GM12878 (cell line): Measurements from ENCODE around the gene VTI1A. TPM values are rescaled to one million over a fixed set of nuclear protein-coding genes. Genes with fewer than 3 reads are reported as not detected.

ENCODE experiments used
- ATAC-seq: fragments of 200-7000 bp; cut with Tn5 transposase; 3 replicates; pipeline ENCODE4 v1.9.1; 2020; ENCODE audit warnings: mild to moderate bottlenecking, moderate library complexity
- BruUV-seq: library from RNA; stranded (reverse); fragments of 400-500 nt; replicated peaks from 2 replicates; lab custom pipeline; 2021; lab: Mats Ljungman, UMichigan
- CTCF ChIA-PET: fragments of 300-600 bp; sonication (Branson Sonifier 250); formaldehyde crosslinking; extraction: SDS; loops from one replicate; lab custom pipeline; 2021; ENCODE audit warnings: inconsistent platforms; lab: Yijun Ruan, JAX
- POLR2A ChIA-PET: fragments of 350-600 bp; formaldehyde crosslinking; extraction: SDS; loops from one replicate; lab custom pipeline; 2021; ENCODE audit warnings: inconsistent platforms; lab: Charles Lee
- RAD21 ChIA-PET: fragments of 300-600 bp; sonication (Branson Sonifier 250); formaldehyde crosslinking; loops from one replicate; lab custom pipeline; 2023; ENCODE audit warnings: antibody characterized with exemption; ENCODE audit not compliant: unreplicated experiment; lab: Charles Lee
- SMC1A ChIA-PET: fragments of 300-600 bp; sonication (Branson Sonifier 250); formaldehyde crosslinking; loops from one replicate; lab custom pipeline; 2023; ENCODE audit not compliant: unreplicated experiment, uncharacterized antibody; lab: Charles Lee
- DNase-seq: peaks from one replicate; pipeline ENCODE4 v3.0.0-alpha.2; 2011; ENCODE audit warnings: low read depth, low spot score
- FAIRE-seq: peaks from 3 replicates; lab custom pipeline; 2011; peaks lifted over from hg19 to GRCh38; lab: Jason Lieb, UNC
- H2AFZ ChIP-seq: 2 replicates; pipeline ENCODE4 v1.6.0; 2011; ENCODE audit warnings: low read depth, low read length, control low read depth; ENCODE audit not compliant: control insufficient read depth
- H3K27ac ChIP-seq: 2 replicates; pipeline ENCODE4 v1.5.1; 2011; ENCODE audit warnings: control low read depth; ENCODE audit not compliant: control insufficient read depth, insufficient read depth
- H3K27me3 ChIP-seq, 2 experiments: replicated peaks in 1 of 2; 2 replicates each; pipeline versions ENCODE4 v1.6.0 to v1.6.1; 2011; ENCODE audit warnings: low read length in 1 of 2; ENCODE audit not compliant: control insufficient read depth in 2 of 2, insufficient read depth in 2 of 2
- H3K36me3 ChIP-seq, 2 experiments: 2 replicates each; pipeline ENCODE4 v1.5.1; 2011; ENCODE audit warnings: low read length in 1 of 2; ENCODE audit not compliant: control insufficient read depth in 2 of 2, insufficient read depth in 2 of 2
- H3K4me1 ChIP-seq: 2 replicates; pipeline ENCODE4 v1.6.1; 2011; ENCODE audit warnings: mild to moderate bottlenecking, low read length, moderate library complexity, mixed read lengths; ENCODE audit not compliant: control insufficient read depth, insufficient read depth
- H3K4me2 ChIP-seq: 2 replicates; pipeline ENCODE4 v1.6.0; 2011; ENCODE audit warnings: control low read depth; ENCODE audit not compliant: control insufficient read depth, insufficient read depth
- H3K4me3 ChIP-seq: fragments of 200-600 bp; sonication (generic); 2 replicates; pipeline ENCODE4 v1.5.1; 2016
- H3K79me2 ChIP-seq: 2 replicates; pipeline ENCODE4 v1.6.0; 2011; ENCODE audit warnings: low read length; ENCODE audit not compliant: control insufficient read depth, insufficient read depth
- H3K9ac ChIP-seq: 2 replicates; pipeline ENCODE4 v1.8.0; 2011; ENCODE audit warnings: low read length, control low read depth, mixed read lengths; ENCODE audit not compliant: control insufficient read depth, insufficient read depth
- H3K9me3 ChIP-seq: replicated peaks from 3 replicates; pipeline ENCODE4 v1.5.1; 2011; ENCODE audit warnings: mild to moderate bottlenecking, low read length; ENCODE audit not compliant: control insufficient read depth, insufficient read depth
- H4K20me1 ChIP-seq: 2 replicates; pipeline ENCODE4 v1.6.0; 2011; ENCODE audit not compliant: control insufficient read depth, insufficient read depth
- CHD2 ChIP-seq: IDR thresholded peaks from 2 replicates; pipeline ENCODE4 v1.6.1; 2011; ENCODE audit warnings: low read depth, low read length, improper control_type of control experiment, borderline replicate concordance
- CHD4 ChIP-seq: fragments of 200-600 bp; sonication (generic); IDR thresholded peaks from 2 replicates; pipeline ENCODE4 v1.6.1; 2016; ENCODE audit warnings: mild to moderate bottlenecking
- CREB1 ChIP-seq: IDR thresholded peaks from 2 replicates; pipeline ENCODE4 v1.6.1; 2012; ENCODE audit warnings: low read depth, mild to moderate bottlenecking, inconsistent platforms
- FOS ChIP-seq: IDR thresholded peaks from 3 replicates; pipeline ENCODE4 v1.6.1; 2011; ENCODE audit warnings: borderline replicate concordance; ENCODE audit not compliant: insufficient read length; ENCODE audit errors: extremely low read depth
- GABPA ChIP-seq: IDR thresholded peaks from 2 replicates; pipeline ENCODE4 v1.6.1; 2014; ENCODE audit warnings: antibody characterized with exemption, low read depth, mild to moderate bottlenecking, inconsistent platforms
- IRF4 ChIP-seq: IDR thresholded peaks from 2 replicates; pipeline ENCODE4 v1.6.1; 2011; ENCODE audit warnings: low read depth, low read length
- MYC ChIP-seq: IDR thresholded peaks from 2 replicates; pipeline ENCODE4 v1.6.1; 2011; ENCODE audit warnings: mild to moderate bottlenecking, low read length, moderate library complexity, inconsistent platforms; ENCODE audit not compliant: insufficient read depth, insufficient replicate concordance, insufficient read length, severe bottlenecking
- TARDBP ChIP-seq: IDR thresholded peaks from 2 replicates; pipeline ENCODE4 v1.6.1; 2016; ENCODE audit warnings: borderline replicate concordance
- WGBS: methylation state at CpG from one replicate; pipeline ENCODE4 v1.1.6; 2016; ENCODE audit warnings: low lambda C conversion rate; ENCODE audit not compliant: insufficient replicate concordance, insufficient coverage; ENCODE audit errors: missing lambda C conversion rate; 5-methylcytosine and 5-hydroxymethylcytosine counted together
- in situ Hi-C: fragments of 300-500 bp; cut with MboI; formaldehyde crosslinking; loops from 9 replicates; pipeline ENCODE4 v1.14.3; 2018; ENCODE audit warnings: mixed read lengths
- intact Hi-C: fragments of 100-400 bp; cut with micrococcal nuclease; formaldehyde crosslinking; loops from one replicate; pipeline ENCODE4 v1.14.2; 2022; ENCODE audit not compliant: unreplicated experiment
- polyA plus RNA-seq, 11 experiments: library from polyadenylated mRNA; depleted of rRNA in 4 of 11; unstranded in 6 of 11; stranded (reverse) in 5 of 11; fragments of >200 nt; fragmentation: Nextera tagmentation in 4 of 11; fragmentation: Illumina TruSeq in 1 of 11; extraction: Ambion mirVana in 4 of 11; extraction: Trizol in 1 of 11; gene quantifications; 1 replicate in 1 of 11; 2 replicates in 10 of 11; pipeline versions ENCODE4 v1.2.1 to v1.2.3, GENCODE V29; 2011 to 2016; ENCODE audit warnings: inconsistent platforms in 2 of 11, missing spikeins in 2 of 11, low read depth in 1 of 11
- total RNA-seq, 4 experiments: library from RNA; depleted of rRNA in 3 of 4; stranded (reverse); fragments of >200 nt in 3 of 4; fragmentation: Illumina TruSeq in 1 of 4; extraction: Trizol in 1 of 4; gene quantifications; 2 replicates each; pipeline versions ENCODE4 v1.2.1 to v1.2.3, GENCODE V29; 2013 to 2021
- TF ChIP-seq, protein P1 (sequence below): IDR thresholded peaks from 2 replicates; pipeline ENCODE4 v1.6.1; 2012; ENCODE audit warnings: low read depth, low read length, improper control_type of control experiment
- TF ChIP-seq, protein P2 (sequence below): fragments of 450-650 bp; formaldehyde crosslinking; IDR thresholded peaks from 2 replicates; pipeline ENCODE4 v1.5.0; 2022; ENCODE audit warnings: mild to moderate bottlenecking, missing genetic modification characterization

Gene VTI1A
- total and polyA plus RNA-seq, 10 of the 15 experiments (the other 5 are each of a cell fraction or from before 2014, with no cell fraction given) = 12.4 to 43.2 (median 27.5) TPM

DNA sequence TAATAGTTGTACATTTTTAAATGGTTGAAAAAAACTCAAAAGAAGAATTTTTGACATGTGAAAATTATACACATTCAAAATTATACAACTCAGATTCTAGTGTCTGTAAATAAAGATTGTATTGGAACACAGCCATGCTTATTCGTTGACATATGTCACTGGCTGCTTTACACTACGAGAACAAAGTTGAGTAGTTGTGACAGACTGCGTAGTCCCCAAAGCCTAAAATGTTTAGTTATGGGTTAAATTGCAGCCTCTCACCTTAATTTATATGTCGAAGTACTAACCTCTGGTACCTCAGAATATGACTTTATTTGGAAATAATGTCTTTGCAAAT, 358.2 kb downstream of the VTI1A start:
- FAIRE-seq = no peak
- Histone ChIP-seq H3K4me1 (no peaks in the 10 kb centered on the region), H3K4me2 (no peak overlapping the region), H3K79me2 (no peaks in the 10 kb centered on the region), H3K9ac (no peak overlapping the region), H3K4me3 (no peak overlapping the region), H4K20me1 (no peaks in the 10 kb centered on the region), H3K36me3 (no peaks in the 10 kb centered on the region), H3K9me3 (no peaks in the 10 kb centered on the region), H2AFZ (no peak overlapping the region), H3K27me3 (no peaks in the 10 kb centered on the region), H3K27ac (no peak overlapping the region)
- BruUV-seq = no TSS peak
- CTCF ChIA-PET = no interaction called here
- WGBS = 98% methylated on average over 4 of the region's 4 CpGs
- in situ Hi-C loops = no loop called here
- no peak for ATAC-seq
- intact Hi-C loops = no loop called here
- POLR2A ChIA-PET = interaction anchor here (0.7 kb wide), 1 partner anchor 24 kb away, joined by 7 read pairs; no protein-coding TSS in a partner anchor
- TF ChIP-seq, protein P1, sequence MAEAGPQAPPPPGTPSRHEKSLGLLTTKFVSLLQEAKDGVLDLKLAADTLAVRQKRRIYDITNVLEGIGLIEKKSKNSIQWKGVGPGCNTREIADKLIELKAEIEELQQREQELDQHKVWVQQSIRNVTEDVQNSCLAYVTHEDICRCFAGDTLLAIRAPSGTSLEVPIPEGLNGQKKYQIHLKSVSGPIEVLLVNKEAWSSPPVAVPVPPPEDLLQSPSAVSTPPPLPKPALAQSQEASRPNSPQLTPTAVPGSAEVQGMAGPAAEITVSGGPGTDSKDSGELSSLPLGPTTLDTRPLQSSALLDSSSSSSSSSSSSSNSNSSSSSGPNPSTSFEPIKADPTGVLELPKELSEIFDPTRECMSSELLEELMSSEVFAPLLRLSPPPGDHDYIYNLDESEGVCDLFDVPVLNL = no peak
- no peak for TF ChIP-seq IRF4
- no peak for TF ChIP-seq TARDBP
- no peak for TF ChIP-seq CREB1
- TF ChIP-seq CHD4 = no peak
- TF ChIP-seq, protein P2, sequence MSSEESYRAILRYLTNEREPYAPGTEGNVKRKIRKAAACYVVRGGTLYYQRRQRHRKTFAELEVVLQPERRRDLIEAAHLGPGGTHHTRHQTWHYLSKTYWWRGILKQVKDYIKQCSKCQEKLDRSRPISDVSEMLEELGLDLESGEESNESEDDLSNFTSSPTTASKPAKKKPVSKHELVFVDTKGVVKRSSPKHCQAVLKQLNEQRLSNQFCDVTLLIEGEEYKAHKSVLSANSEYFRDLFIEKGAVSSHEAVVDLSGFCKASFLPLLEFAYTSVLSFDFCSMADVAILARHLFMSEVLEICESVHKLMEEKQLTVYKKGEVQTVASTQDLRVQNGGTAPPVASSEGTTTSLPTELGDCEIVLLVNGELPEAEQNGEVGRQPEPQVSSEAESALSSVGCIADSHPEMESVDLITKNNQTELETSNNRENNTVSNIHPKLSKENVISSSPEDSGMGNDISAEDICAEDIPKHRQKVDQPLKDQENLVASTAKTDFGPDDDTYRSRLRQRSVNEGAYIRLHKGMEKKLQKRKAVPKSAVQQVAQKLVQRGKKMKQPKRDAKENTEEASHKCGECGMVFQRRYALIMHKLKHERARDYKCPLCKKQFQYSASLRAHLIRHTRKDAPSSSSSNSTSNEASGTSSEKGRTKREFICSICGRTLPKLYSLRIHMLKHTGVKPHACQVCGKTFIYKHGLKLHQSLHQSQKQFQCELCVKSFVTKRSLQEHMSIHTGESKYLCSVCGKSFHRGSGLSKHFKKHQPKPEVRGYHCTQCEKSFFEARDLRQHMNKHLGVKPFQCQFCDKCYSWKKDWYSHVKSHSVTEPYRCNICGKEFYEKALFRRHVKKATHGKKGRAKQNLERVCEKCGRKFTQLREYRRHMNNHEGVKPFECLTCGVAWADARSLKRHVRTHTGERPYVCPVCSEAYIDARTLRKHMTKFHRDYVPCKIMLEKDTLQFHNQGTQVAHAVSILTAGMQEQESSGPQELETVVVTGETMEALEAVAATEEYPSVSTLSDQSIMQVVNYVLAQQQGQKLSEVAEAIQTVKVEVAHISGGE = no peak
- TF ChIP-seq CHD2 = no peak
- TF ChIP-seq GABPA = no peak
- no peak for TF ChIP-seq MYC
- TF ChIP-seq FOS = no peak
- RAD21 ChIA-PET = no interaction called here
- SMC1A ChIA-PET = no interaction called here
- DNase-seq = no peak
